ENCODE results near the gene LRRC56.
A peak's percentile ranks its signal among the peaks of the same experiment; 100 is the strongest.
"Not testable (repeated sequence)": the region's sequence is repeated elsewhere in the genome, so short reads cannot be mapped to it uniquely, and the experiment has no call there.

LRRC56 gene

DNA sequence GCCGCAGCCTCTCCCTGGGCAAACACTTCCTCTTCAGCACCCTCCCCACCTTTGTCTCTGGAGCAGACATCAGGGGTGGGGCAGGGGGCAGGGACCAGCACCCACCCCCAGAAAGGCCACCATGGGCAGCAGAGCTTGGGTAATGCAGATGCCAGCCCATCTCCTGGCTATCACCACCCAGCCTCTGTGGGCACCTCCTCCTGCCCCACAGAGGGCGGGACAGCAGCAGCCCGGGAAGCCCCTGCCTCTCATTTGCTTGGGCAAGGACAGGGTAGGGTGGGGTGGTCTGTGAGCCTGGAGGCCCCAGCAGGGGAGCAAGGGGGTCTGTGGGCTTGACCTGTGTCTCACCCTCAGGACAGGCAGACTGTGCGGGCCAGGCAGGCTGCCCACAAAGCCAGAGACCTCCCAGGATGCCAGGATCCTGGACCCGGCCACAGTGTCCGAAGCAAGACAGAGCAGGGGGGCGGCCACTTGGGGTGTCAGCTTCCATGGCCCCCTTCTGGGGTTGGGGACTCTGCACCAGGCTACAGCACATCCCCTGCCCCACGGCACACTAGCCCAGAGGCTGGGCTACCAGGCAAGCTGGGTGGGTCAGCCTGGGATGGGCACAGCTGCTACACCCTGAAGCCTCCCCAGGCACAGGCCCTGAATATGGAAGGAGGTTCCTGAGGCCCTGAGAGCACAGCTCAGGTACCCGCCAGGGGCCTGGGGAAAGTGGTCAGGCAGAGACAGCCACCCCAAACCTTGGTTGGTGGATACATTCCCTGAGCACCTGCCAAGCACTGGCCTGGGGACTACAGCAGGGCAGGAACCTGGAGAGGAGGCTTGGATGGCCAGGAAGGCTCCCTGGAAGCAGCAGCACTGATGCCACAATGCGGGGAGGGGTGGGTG is 34.8 kb upstream of the LRRC56 start:
- DNase-seq = no peak

DNA sequence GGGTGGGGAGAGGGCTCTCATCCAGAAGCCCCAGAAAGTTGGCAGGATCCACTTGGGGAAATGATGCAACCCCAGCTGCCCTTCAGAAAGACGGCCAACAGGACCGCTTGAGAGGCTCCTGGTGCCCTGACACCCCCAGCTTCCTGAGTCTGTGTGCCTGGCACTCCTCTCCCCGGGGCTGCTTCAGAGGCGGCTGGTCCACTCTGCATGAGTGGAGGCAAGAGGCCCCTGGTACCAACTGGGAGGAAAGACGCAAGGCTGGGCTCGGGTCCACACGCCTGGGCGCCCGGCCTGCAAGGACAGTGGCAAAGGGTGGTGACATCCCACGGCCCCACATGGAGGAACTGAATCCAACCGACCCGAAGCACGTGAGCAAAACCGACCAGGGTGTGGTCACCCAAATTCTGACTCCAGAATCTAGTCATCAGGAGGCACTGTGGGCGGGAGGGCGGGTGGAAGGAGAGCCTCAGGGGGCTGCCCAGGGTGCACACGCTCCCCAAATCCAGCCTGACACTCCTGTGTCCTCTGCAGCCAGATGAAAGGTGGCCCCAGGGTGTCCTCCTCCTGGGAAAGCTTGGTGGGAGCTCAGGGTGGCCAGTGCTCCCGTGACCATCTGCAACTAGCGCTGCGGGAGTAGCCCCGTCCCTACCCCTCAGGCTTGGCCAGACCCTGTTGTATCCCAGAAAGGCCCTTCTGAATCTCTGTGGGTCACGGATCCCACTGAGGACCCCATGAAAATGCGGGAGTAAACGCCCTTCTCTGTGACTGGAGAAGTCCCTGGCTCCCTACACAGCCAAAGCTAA is 33.9 kb upstream of the LRRC56 start:
- DNase-seq = no peak

DNA sequence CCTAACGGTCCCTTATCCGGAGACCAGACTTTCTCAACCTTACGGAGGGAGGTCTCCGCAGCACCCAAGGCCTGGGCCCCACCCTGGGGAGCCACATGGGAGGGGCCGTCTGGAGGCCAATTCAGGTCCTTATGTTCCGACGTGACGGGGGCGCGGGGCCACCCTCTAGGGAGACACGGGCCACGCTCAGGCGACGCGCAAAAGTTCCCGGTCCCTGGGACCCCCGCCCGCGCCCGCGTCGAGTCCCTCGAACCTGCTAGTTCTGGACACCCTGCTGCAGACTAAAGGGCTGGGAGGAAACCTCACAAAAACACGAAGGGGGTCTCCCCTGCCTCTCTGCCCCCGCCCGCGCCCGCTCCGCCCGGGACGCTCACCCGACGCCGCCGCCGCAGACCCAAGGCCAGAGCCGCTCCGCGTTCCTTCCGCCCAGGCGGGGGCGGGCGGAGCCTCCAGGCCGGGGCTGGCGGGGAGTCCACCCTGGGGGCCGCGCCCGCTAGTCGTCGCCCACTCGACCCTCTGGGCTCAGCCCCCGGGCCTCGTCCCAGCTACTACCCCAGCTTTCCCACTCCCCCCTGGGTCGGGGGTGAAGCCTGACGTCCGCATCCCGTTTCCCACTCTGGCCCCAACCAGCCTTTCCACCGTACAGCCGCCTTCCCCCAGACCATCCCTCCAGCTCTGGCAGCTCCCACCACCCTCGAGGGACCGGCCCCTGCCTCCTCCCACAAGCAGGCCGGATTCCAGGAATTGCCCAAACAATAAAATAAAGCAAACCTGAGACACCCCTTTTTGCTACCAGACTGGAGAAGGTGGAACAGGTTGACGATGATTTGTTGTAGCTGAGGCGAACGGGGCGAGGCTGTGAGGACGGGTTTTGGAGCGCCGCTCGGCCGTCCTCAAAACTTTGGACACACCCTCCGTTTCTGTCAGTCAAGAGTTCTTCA is 33.0 kb upstream of the LRRC56 start:
- DNase-seq = no peak

DNA sequence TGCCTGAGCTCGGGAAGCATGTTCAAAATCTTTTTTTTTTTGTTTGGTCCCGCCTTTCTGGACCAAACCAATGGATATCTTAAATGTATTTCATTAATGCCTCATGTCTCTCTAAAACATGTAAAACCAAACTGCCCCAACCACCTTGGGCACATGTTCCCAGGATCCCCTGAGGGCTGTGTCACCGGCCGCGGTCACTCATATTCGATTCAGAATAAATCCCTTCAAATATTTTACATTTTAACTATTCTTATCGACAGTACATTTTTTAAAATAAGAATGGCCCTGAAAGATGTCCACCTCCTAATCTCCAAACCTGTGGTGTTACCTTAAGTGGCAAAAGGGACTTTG is 32.4 kb upstream of the LRRC56 start:
- DNase-seq = no peak

DNA sequence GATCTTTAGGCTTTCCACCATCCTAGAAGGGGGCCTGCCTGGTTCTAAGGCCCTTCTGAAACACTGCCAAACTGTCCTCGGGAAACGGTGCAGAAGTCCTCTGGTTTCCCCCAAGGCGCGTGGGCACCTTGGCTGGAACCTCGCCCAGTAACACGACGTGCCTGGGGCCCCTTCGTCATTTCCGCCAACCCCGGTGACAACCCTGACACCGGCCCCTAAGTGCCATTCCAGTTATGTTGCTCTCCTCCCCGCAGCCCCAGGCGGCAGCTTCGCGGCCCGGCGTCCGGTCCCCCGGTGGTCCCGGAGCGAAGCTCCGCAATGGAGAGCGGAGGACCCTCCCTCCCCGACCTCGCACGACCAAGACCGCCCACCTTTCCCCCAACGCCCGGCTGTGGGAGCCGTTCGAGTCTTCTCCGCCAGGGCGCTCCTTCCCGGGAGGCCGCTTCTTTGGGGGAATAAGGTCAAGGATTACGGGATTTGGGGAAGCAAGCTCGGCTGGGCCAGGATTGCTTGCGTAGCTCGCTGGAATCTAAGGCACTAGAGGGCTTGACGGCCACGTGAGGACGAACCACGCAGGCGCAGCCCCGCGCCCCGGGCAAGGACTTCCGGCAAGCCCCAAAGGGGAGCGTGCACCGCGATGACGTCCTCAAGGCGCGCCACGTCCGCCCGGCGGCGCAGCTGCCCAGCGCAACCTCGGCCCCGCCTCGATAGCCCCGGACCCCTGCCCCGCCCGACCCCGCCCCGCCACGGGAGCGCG is 30.9 kb upstream of the LRRC56 start:
- DNase-seq = peak; percentile 91 to 98 (median 96)

DNA sequence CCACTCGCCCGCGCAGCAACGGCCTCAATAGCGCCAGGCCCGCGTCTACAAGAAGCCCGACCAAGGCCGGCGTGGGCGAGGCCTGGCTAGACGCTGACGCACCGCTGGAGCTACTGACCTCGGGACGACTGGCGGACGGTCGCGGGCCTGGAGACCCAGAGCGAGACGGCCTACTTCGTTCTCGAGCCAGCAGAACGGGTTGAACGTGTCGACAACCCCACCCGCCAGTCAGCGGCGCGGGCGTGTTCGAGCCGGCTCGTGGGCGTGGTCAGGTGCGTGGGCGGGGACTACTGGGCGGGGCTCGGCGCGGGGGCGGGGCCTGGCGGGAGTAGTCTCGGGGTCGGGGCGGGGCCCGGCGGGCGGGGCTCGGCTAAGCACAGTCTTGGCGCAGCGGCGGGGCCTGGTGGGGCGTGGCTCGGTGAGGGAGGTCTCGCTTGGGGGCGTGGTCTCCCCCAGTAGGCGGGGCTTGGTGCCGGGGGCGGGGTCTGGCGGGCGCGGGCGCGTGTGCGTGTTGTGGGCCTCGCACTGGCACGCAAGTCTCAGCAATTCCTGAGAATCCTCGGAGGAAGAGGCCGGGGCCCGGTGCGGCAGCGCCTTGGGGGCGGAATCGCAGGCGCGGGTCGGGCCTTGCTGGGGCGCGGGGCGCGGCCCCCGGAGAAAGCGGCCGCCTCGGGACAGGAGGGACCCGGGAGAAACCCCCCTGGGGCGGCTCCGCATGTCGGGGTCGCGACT is 30.2 kb upstream of the LRRC56 start, which contains the start of gene RNH1:
Gene RNH1, minus strand, starts transcription at position 248 of the 732 bp plus-strand sequence. CDS start 5,080 bp downstream, outside the sequence.
- DNase-seq = peak; percentile 96 to 99 (median 99)

DNA sequence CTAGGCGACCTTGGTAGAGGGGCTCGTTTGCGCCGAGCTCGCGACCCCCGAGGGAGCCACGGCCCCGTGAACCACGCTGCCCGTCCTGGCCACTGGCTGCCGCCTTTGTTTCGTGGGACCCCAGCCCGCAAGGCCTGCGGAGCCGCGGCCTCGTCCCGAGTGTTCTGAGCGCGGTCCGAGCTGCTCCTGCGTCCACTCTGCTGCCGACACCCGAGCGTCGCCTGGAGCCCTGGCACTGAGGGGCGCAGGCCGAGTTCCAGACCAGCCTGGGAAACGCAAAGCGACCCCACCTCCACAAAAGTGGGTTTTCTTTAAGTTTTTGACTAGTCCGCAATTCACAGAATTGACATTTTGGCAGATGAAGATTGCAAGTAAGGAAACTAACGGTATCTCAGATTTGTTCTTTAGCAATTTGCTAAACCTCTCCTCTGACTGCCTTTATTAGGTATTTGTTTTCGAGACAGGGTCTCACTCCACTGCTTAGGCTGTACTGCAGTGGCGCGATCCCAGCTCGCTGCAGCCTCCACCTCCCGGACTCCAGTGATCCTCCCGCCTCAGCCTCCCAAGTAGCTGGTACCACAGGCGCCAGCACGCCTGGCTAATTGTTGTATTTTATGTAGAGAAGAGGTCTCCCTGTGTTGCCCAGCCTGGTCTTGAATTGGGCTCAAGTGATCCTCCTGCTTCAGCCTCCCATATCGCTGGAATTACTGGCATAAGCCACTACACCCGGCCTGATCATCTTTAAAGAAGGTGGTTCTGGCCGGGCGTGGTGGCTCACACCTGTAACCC is 29.4 kb upstream of the LRRC56 start:
- no peak for DNase-seq

DNA sequence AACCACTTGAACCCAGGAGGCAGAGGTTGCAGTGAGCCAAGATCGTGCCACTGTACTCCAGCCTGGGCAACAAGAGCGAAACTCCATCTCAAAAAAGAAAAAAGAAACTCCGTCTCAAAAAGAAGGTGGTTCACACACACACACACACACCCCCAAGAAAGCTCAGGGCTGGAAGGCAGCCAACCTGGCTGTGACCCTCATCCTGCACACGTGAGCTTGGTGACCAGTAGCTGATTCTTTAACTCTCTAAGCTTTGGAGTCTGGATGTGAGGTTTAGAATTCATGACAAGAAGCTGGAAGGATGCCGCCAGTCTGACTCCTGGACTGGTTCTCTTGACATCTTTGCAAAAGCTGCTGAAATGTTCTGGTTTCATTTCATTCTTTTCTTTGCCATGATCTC is 28.4 kb upstream of the LRRC56 start:
- DNase-seq = no peak

DNA sequence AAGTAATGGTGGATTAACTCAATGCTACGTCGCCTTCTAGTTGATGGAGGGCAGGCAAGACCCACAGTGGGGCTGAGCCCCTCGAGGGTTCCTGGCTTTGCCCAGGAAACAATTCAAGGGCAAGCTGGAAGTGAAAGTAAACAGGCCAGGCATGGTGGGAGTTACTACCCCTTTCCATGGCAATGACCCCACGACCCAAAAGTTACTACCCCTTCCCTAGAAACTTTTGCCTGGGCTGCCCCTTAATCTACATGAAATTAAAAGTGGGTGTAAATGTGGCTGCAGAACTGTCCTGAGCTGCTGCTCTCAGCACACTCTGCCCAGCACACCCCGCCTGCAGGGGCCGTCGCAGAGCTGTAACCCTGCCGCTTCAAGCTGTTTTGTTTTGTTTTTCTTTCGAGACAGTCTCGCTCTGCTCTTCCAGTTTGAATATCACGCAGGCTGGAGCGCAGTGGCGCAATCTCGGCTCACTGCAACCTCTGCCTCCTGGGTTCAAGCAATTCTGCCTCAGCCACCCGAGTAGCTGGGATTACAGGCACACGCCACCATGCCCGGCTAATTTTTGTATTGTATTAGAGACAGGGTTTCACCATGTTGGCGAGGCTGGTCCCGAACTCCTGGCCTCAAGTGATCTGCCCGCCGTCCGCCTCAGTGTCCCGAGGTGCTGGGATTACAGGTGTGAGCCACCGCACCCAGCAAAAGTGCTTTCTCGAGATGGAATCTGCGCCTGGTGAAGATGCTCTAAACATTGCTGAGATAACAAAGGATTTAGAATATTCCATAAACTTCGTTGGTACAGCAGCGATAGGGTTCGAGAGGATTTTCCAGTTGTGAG is 24.3 kb upstream of the LRRC56 start:
- no peak for DNase-seq

DNA sequence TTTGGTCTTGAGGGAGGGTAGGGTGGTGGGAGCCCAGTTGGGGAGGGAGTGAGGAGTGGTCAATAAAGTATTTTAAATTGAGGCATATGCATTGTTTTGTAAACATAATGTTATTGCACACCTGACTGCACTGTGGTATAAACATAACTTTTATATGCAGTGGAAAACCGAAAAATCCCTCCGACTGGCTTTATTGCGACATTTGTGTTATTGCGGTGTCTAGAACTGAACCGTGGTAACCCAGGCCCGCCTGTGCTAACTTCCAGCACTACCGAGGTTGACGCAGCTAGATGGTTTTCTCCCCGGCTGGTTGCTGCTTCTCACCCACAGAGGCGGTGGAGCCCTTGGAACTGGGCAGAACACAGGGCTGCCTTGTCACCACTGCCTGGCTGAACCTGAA is 22.7 kb upstream of the LRRC56 start:
- no peak for DNase-seq

DNA sequence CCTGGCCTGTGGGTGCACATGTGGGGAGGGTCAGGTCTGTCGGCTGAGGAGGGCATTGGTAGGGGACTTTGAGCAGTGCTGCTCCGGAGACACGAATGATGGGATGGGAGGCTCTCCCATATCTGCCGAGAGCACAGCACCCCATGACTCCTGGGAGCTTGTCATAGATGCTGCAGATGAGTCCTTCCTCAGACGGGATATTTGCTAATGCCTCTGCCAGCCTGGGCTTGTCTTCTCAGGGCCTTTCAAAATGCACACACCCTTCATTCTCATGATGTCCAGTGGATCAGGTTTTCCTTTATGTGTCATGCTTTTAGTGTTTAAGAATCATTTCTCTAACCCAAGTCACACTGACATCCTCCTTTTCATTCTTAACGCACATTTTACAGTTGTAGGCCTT is 22.2 kb upstream of the LRRC56 start:
- DNase-seq = no peak

DNA sequence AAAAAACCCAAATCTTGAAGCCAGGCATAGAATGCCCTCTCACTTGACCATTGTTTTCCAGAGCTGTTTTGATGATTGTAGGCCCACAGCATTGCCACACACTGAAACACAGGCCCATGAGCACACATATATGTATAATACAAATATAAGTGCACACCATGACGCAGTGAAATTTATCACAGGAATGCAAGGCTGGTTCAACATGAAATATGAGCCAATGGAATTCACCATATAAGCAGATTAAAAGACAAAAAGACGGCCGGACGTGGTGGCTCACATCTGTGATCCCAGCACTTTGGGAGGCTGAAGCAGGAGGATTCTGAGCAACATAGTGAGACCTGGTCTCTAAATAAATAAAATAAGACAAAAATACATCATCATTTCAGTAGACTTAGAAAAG is 20.9 kb upstream of the LRRC56 start:
- DNase-seq = no peak

DNA sequence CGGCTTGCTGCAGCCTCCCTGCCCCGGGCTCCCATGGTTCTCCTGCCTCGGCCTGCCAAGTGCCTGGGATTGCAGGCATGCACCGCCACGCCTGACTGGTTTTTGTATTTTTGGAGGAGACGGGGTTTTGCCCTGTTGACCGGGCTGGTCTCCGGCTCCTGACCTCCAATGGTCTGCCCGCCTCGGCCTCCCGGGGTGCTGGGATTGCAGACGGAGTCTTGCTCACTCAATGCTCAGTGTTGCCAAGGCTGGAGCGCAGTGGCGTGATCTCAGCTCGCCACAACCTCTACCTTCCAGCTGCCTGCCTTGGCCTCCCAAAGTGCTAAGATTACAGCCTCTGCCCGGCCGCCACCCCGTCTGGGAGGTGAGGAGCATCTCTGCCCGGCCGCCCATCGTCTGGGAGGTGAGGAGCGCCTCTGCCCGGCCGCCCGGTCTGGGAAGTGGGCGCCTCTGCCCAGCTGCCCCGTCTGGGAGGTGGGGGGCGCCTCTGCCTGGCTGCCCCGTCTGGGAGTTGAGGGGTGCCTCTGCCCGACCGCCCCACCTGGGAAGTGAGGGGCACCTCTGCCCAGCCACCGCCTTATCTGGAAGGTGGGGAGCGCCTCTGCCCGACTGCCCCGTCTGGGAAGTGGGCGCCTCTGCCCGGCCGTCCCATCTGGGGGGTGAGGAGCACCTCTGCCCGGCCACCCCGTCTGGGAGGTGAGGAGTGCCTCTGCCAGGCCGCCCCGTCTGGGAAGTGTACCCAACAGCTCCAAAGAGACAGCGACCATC is 20.2 kb upstream of the LRRC56 start:
- DNase-seq = not testable (repeated sequence)

DNA sequence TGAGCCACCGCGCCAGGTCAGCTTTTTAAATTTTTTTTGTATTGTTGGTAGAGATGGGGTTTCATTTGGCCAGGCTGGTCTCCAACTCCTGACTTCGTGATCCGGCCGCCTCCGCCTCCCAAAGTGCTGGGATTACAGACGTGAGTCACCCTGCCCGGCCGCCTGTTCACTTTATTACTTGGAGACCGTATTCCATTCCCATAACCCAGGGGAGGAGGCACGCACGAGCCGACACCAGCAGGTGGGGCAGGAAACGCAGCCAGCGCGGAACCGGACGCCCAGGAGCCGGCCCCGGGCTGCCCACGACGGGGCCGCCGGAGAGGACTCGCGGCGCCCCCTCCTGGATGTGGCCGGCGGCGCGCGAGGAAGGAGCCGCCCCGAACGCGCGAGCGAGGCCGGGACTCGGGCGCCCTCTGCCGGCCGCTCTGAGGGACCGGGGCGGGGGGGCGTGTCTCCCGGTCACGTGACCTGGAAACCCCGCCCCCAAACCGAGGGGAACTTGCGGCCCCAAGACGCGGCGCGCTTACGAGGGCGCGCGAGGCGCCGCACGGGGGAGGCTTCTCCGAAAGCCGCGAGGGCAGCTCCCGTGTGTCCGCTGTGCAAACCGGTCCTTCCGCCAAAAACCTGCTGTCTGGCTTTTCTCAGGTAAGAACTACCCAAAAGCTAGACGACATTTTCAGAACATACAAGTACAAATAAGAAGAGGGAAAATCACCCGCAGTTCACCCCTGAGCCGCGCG is 18.7 kb upstream of the LRRC56 start:
- no peak for DNase-seq

DNA sequence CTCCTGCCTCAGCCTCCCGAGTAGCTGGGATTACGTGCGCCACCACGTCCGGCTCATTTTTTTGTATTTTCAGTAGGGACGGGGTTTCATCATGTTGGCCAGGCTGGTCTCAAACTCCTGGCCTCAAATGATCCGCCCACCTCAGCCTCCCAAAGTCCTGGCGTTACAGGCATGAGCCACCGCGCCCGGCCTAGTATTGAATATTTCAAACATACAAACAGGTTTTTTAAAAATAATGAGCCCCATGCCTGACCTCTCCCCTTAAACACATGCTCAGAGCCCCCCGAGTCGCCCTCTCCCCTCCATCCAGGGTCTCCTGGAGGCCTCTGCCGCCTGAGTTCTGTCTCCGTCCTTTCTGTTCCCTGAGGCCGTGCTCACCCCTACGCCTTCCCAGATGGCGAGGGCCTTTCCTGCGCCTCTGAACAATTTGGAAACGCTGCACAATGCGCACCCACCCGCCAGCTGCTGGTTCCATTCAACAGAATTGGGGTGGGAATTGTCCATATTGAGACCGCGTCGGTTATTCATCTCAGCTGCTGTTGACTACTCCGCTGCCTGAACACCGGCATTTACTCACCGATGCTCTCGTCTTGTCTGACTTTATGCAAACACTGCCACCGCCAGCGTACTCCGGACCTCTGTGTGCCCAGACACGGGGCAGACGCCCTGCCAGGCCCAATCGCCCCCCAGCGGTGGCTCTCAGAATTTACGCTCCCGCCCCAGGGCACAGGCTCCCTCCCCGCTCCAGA is 16.7 kb upstream of the LRRC56 start:
- no peak for DNase-seq

DNA sequence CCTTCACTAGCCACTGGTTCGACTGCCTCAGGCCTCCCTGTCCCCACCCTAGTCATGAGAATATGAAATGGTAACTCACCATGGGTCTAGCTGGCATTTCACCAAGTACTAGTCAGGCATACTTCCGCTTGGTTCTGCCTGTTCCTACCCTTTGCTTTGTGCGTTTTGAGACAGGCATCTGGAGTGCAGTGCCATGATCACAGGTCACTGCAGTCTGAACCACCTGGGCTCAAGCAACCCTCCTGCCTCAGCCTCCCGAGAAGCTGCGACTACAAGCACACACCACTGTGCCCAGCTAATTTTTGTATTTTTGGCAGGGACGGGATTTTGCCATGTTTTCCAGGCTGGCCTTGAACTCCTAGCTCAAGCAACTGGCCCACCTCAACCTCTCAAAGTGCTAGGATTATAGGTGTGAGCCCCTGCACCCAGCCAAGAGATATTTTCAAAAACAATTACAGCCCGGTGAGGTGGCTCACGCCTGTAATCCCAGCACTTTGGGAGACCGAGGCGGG is 16.1 kb upstream of the LRRC56 start:
- DNase-seq = no peak

DNA sequence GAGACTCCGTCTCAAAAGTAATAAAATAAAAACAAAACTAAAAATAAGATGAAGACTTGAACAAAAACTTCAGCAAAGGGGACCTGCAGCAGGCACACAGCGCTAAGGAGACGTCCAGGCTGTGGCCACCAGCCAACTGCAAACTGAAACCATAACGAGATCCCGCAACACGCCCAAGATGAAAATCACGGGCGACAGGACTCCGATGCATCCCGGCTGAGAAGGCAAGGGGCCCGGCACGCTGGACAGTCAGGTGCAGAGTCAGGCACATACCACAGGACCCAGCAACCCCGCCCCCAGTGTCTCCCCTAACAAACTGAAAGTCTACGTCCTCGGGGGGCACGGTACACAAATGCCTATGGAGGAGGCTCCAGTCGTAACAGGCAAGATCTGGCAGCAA is 11.1 kb upstream of the LRRC56 start:
- DNase-seq = no peak
